ENCODE measurements around the gene TRERF1.

GRCh38 chr6:42269974-42270510 lies 181.7 kb downstream of the TRERF1 start:
- TF ChIP-seq, protein P1, sequence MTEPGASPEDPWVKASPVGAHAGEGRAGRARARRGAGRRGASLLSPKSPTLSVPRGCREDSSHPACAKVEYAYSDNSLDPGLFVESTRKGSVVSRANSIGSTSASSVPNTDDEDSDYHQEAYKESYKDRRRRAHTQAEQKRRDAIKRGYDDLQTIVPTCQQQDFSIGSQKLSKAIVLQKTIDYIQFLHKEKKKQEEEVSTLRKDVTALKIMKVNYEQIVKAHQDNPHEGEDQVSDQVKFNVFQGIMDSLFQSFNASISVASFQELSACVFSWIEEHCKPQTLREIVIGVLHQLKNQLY (CRISPR knock-in tag; IDR thresholded peaks at IDR 0.05): no peak
- TF ChIP-seq CBFB (CRISPR knock-in tag; IDR thresholded peaks at IDR 0.05; ENCODE audit: low read depth) (no peak), CTCF (IDR thresholded peaks at IDR 0.05) (no peak), USF1 (CRISPR knock-in tag; IDR thresholded peaks at IDR 0.05) (no peak), FOXJ3 (CRISPR knock-in tag; IDR thresholded peaks at IDR 0.05; ENCODE audit: borderline replicate concordance) (no peak), FOXK1 (CRISPR knock-in tag; IDR thresholded peaks at IDR 0.05) (no peak), NR2C2 (CRISPR knock-in tag; IDR thresholded peaks at IDR 0.05) (no peak), ARID4B (CRISPR knock-in tag; IDR thresholded peaks at IDR 0.05; ENCODE audit: borderline replicate concordance) (no peak)

All from WTC11 (cell line).